HG03565 (cell line): ENCODE results near the gene SLAIN2.
"Not testable (repeated sequence)": the region's sequence is repeated elsewhere in the genome, so short reads cannot be mapped to it uniquely, and the experiment has no call there.

Experiments used
- ATAC-seq: cut with Tn5 transposase; IDR thresholded peaks from one replicate; pipeline ENCODE4 v1.9.1; 2021; ENCODE audit warnings: mild to moderate bottlenecking, moderate library complexity; ENCODE audit not compliant: unreplicated experiment

The SLAIN2 gene

GRCh38 chr4:48340965-48341775 is at the start of gene SLAIN2:
Gene SLAIN2, plus strand, starts transcription at chr4:48341529. Its CDS starts 211 bp downstream, at chr4:48341740.
- peak; percentile 74 for ATAC-seq

GRCh38 chr4:48292218-48292790 is 49.0 kb upstream of the SLAIN2 start:
- ATAC-seq: not testable (repeated sequence)

GRCh38 chr4:48295116-48295515 is 46.2 kb upstream of the SLAIN2 start:
- no peak for ATAC-seq

GRCh38 chr4:48296365-48296764 is 45.0 kb upstream of the SLAIN2 start:
- peak; percentile 86 for ATAC-seq

GRCh38 chr4:48297256-48297846 is 44.0 kb upstream of the SLAIN2 start:
- ATAC-seq: no peak

- no peak for ATAC-seq
These were observed 41.8 kb upstream of the SLAIN2 start for GRCh38 chr4:48299560-48299959.

GRCh38 chr4:48300004-48300403 is 41.3 kb upstream of the SLAIN2 start:
- no peak for ATAC-seq

GRCh38 chr4:48305508-48305907 is 35.8 kb upstream of the SLAIN2 start:
- ATAC-seq: no peak

GRCh38 chr4:48307528-48307927 is 33.8 kb upstream of the SLAIN2 start:
- ATAC-seq: no peak

GRCh38 chr4:48308901-48309300 is 32.4 kb upstream of the SLAIN2 start:
- no peak for ATAC-seq

- no peak for ATAC-seq
These were observed 29.4 kb upstream of the SLAIN2 start for GRCh38 chr4:48311896-48312295.

- not testable (repeated sequence) for ATAC-seq
These were observed 26.6 kb upstream of the SLAIN2 start for GRCh38 chr4:48314746-48315145.

GRCh38 chr4:48315728-48316630 is 25.4 kb upstream of the SLAIN2 start:
- ATAC-seq: peak; percentile 78

- ATAC-seq: no peak
These were observed 20.0 kb upstream of the SLAIN2 start for GRCh38 chr4:48321312-48321711.

- ATAC-seq: no peak
These were observed 19.3 kb upstream of the SLAIN2 start for GRCh38 chr4:48322063-48322462.

- no peak for ATAC-seq
These were observed 17.0 kb upstream of the SLAIN2 start for GRCh38 chr4:48324281-48324680.

GRCh38 chr4:48329193-48329592 is 12.1 kb upstream of the SLAIN2 start:
- no peak for ATAC-seq

GRCh38 chr4:48329976-48330375 is 11.4 kb upstream of the SLAIN2 start:
- ATAC-seq: no peak

- no peak for ATAC-seq
These were observed 9.6 kb upstream of the SLAIN2 start for GRCh38 chr4:48331577-48332330.

- ATAC-seq: no peak
These were observed 8.7 kb upstream of the SLAIN2 start for GRCh38 chr4:48332661-48333060.
